ENCODE data around the gene GIMAP1. TPM values are rescaled to one million over a fixed set of nuclear protein-coding genes. Genes with fewer than 3 reads are reported as not detected.

Gene GIMAP1
- total RNA-seq, 1 experiment from 2014 or later: not detected

DNA sequence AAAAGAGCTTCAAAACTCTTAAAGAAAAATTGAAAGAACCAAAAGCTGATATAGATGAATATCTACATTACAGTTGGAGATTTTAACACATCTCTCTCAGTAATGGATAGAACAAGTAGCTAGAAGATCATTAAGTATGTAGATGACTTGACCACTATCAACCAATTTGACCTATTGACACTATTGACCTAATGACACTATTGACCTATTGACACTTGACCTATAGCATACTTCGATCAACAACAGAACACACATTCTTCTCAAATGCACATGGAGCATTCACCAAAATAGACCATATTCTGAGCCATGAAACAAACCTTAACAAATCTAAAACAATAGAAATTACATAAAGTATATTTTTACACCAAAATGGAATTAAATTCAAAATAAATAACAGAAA, 43.1 kb downstream of the GIMAP1 start:
- POLR2A ChIA-PET: no interaction called here
- no peaks in the 10 kb centered on the region for H3K4me1 Mint-ChIP-seq (ENCODE audit: insufficient read depth, unreplicated experiment)
- H3K27ac Mint-ChIP-seq (ENCODE audit: low read depth, unreplicated experiment): no peak overlapping the region
- intact Hi-C loops (cut with micrococcal nuclease): loop anchor here (10.0 kb wide), 1 partner anchor 475 kb away; no protein-coding TSS in a partner anchor
- CTCF ChIA-PET: interaction anchor here (0.6 to 1.6 kb wide), 3 partner anchors 19 to 964 kb away, joined by 4 to 9 read pairs (median 4); no protein-coding TSS in a partner anchor
- no peak overlapping the region for H3K4me3 Mint-ChIP-seq (ENCODE audit: unreplicated experiment)
- BruUV-seq (replicated peaks): no TSS peak
- H3K36me3 Mint-ChIP-seq (ENCODE audit: insufficient read depth, unreplicated experiment): no peaks in the 10 kb centered on the region
- TF ChIP-seq CTCF (IDR thresholded peaks at IDR 0.05; ENCODE audit: unreplicated experiment): no peak
- no peak for DNase-seq (ENCODE audit: unreplicated experiment)
- H3K9me3 Mint-ChIP-seq (ENCODE audit: unreplicated experiment): no peaks in the 10 kb centered on the region
- H3K27me3 Mint-ChIP-seq (ENCODE audit: insufficient read depth, unreplicated experiment): no peaks in the 10 kb centered on the region

DNA sequence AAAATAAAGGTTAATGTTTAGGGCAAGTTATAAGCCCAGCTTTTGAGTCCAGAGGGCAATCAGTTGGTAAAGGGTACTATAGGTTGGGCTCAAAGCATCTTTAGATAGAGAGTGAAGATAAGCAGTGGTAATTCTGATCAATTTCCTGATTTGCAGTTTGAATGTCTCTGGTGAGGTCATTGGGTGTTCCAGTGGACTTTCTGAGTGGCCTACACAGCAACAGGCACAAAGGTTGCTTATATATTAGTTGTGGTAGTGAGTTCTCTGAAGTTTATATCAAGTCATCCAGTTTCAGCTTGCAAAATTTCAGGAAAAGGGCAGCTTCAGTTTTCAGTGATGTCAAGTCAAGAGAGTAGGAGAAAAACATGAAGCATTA, 49.9 kb downstream of the GIMAP1 start:
- Mint-ChIP-seq H3K4me3 (ENCODE audit: unreplicated experiment) (no peak overlapping the region), H3K4me1 (ENCODE audit: insufficient read depth, unreplicated experiment) (no peaks in the 10 kb centered on the region), H3K36me3 (ENCODE audit: insufficient read depth, unreplicated experiment) (no peaks in the 10 kb centered on the region), H3K9me3 (ENCODE audit: unreplicated experiment) (no peaks in the 10 kb centered on the region), H3K27ac (ENCODE audit: low read depth, unreplicated experiment) (no peak overlapping the region), H3K27me3 (ENCODE audit: insufficient read depth, unreplicated experiment) (no peaks in the 10 kb centered on the region)
- DNase-seq (ENCODE audit: unreplicated experiment): no peak
- BruUV-seq (replicated peaks): no TSS peak
- intact Hi-C loops (cut with micrococcal nuclease): no loop called here
- CTCF ChIA-PET: interaction anchor here (0.6 to 1.1 kb wide), 2 partner anchors 10 to 19 kb away, joined by 3 read pairs; no protein-coding TSS in a partner anchor
- TF ChIP-seq CTCF (IDR thresholded peaks at IDR 0.05; ENCODE audit: unreplicated experiment): no peak
- POLR2A ChIA-PET: no interaction called here

DNA sequence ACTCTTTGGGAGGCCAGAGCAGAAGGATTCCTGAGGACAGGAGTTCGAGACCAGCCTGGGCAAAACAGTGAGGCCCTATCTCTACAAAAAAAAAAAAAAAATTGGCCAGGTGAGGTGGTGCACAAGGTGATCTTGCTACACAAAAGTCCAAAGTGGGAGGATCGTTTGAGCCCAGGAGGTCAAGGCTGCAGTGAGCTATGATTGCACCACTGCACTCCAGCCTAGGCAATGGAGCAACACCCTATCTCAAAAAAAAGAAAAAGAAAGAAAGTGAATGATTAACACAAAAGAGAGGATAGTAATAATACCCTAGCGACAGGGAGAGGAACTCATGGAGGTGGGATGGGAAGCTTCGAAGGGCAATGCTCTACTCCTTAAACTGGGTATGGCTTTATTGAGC, 53.4 kb downstream of the GIMAP1 start:
- Mint-ChIP-seq H3K4me3 (ENCODE audit: unreplicated experiment) (no peak overlapping the region), H3K4me1 (ENCODE audit: insufficient read depth, unreplicated experiment) (no peaks in the 10 kb centered on the region), H3K27me3 (ENCODE audit: insufficient read depth, unreplicated experiment) (peaks cover 12% of the 10 kb centered on the region), H3K27ac (ENCODE audit: low read depth, unreplicated experiment) (no peak overlapping the region), H3K36me3 (ENCODE audit: insufficient read depth, unreplicated experiment) (no peaks in the 10 kb centered on the region), H3K9me3 (ENCODE audit: unreplicated experiment) (no peaks in the 10 kb centered on the region)
- intact Hi-C loops (cut with micrococcal nuclease): no loop called here
- no TSS peak for BruUV-seq (replicated peaks)
- ChIA-PET POLR2A (no interaction called here), CTCF (interaction anchor here (0.6 to 1.4 kb wide), 6 partner anchors 9 to 451 kb away, joined by 3 to 7 read pairs (median 3); no protein-coding TSS in a partner anchor)
- DNase-seq (ENCODE audit: unreplicated experiment): no peak
- no peak for TF ChIP-seq CTCF (IDR thresholded peaks at IDR 0.05; ENCODE audit: unreplicated experiment)

Other genes starting within 250 kb of the GIMAP1 start
- gene GIMAP7, start 201.7 kb upstream of the GIMAP1 start, total RNA-seq (2022): not detected in 2 replicates
- not detected in 2 replicates for gene GIMAP4, start 149.2 kb upstream of the GIMAP1 start, total RNA-seq (2022)
- not detected in 2 replicates for gene GIMAP6, start 84.2 kb upstream of the GIMAP1 start, total RNA-seq (2022)
- not detected in 2 replicates for gene GIMAP2, start 30.9 kb upstream of the GIMAP1 start, total RNA-seq (2022)
- gene GIMAP5, start 20.8 kb downstream of the GIMAP1 start, total RNA-seq (2022): not detected in 2 replicates
- gene TMEM176B, start 83.8 kb downstream of the GIMAP1 start, total RNA-seq (2022): 0.42 TPM in 1 of 2 replicates, not detected in the other
- not detected in 2 replicates for gene TMEM176A, start 84.2 kb downstream of the GIMAP1 start, total RNA-seq (2022)
- gene AOC1, start 135.9 kb downstream of the GIMAP1 start, total RNA-seq (2022): 0.23 TPM in 1 of 2 replicates, not detected in the other

Measured in MCF 10A (cell line).